Skeletal muscle satellite cell (primary cell): ENCODE data around the gene CNTNAP4.

Source experiments
- H3K27me3 ChIP-seq: 2 replicates; pipeline ENCODE4 v1.7.0; 2013; ENCODE audit warnings: low read length; ENCODE audit not compliant: control insufficient read depth, insufficient read depth
- H3K36me3 ChIP-seq: 2 replicates; pipeline ENCODE4 v1.7.0; 2013; ENCODE audit warnings: mild to moderate bottlenecking, control low read depth, low read length; ENCODE audit not compliant: insufficient read depth
- H3K4me1 ChIP-seq: 2 replicates; pipeline ENCODE4 v1.7.0; 2013; ENCODE audit warnings: low read length; ENCODE audit not compliant: control insufficient read depth, insufficient read depth
- H3K4me2 ChIP-seq: 2 replicates; pipeline ENCODE4 v1.7.0; 2013; ENCODE audit warnings: mild to moderate bottlenecking, low read length
- H3K4me3 ChIP-seq: 2 replicates; pipeline ENCODE4 v1.7.0; 2013; ENCODE audit warnings: low read length
- H3K9ac ChIP-seq: 2 replicates; pipeline ENCODE4 v1.7.0; 2013; ENCODE audit warnings: mild to moderate bottlenecking, low read depth, low read length, moderate library complexity
- H3K9me3 ChIP-seq: replicated peaks from 2 replicates; pipeline ENCODE4 v1.7.0; 2013; ENCODE audit warnings: mild to moderate bottlenecking, control low read depth, low read length

Gene CNTNAP4

DNA sequence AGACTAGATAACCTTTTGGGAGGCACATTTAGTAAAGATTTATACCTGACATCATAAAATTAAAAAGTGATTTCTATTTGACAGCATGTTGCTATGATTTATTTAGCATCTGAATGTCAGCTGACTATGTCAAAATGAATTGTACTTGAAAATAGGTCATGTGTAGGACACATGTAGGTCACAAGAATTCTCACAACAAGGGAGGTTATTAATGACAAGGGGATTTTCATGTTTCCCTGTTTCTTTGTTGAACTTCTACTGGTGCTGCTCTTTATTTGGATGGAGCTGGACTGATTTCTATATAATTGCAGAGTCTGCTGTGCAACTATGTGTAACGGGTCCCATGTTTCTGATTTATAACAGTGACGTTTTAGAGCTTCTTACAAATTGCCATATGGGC, 144.4 kb downstream of the CNTNAP4 start:
- H3K27me3 ChIP-seq = no peaks in the 10 kb centered on the region
- no peak overlapping the region for H3K9ac ChIP-seq
- no peaks in the 10 kb centered on the region for H3K4me1 ChIP-seq
- no peaks in the 10 kb centered on the region for H3K36me3 ChIP-seq
- H3K4me3 ChIP-seq = no peak overlapping the region
- no peak overlapping the region for H3K4me2 ChIP-seq
- no peaks in the 10 kb centered on the region for H3K9me3 ChIP-seq

DNA sequence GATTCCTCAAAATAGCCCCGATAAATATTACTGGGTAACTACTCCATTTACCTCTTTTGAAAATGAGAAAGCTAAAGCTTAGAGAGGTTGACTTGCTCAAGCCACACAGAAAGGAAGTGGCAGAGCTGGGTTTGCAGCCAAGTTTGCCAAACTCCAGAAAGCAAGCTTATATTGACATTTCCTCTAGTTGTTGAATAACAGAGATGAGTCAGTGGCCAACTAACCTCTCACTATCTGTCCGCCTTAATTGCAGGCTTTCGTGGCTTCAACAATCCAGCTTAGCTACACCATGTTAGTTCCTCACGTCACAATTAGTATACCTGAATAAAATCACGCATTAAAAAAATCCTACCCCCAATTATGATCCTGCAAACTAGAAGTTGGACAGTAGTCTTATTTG, 151.7 kb downstream of the CNTNAP4 start:
- H3K4me1 ChIP-seq = no peaks in the 10 kb centered on the region
- no peak overlapping the region for H3K4me2 ChIP-seq
- no peak overlapping the region for H3K4me3 ChIP-seq
- no peaks in the 10 kb centered on the region for H3K36me3 ChIP-seq
- H3K9ac ChIP-seq = no peak overlapping the region
- no peaks in the 10 kb centered on the region for H3K9me3 ChIP-seq
- no peaks in the 10 kb centered on the region for H3K27me3 ChIP-seq

DNA sequence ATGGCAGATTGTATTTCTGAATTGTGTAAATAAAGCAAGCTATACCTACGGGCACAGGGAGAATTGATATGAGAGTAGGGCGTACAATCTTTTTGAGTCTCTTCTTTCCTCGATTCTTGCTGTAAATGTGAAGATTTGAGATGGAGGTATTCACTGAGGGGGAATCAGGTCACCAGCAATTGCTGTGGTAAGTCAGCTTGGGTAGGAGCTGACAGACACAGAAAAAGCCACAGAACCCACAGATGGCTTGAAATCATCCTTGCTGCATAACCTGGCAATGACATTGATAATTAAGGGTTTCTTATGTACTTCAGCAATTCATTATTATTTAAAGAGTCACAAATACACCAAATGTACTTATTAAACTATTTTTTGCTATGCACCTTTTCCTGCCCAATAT, 164.2 kb downstream of the CNTNAP4 start:
- Histone ChIP-seq H3K4me2 (no peak overlapping the region), H3K27me3 (no peaks in the 10 kb centered on the region), H3K9ac (no peak overlapping the region), H3K4me3 (no peak overlapping the region), H3K9me3 (no peaks in the 10 kb centered on the region), H3K36me3 (no peaks in the 10 kb centered on the region), H3K4me1 (no peaks in the 10 kb centered on the region)

DNA sequence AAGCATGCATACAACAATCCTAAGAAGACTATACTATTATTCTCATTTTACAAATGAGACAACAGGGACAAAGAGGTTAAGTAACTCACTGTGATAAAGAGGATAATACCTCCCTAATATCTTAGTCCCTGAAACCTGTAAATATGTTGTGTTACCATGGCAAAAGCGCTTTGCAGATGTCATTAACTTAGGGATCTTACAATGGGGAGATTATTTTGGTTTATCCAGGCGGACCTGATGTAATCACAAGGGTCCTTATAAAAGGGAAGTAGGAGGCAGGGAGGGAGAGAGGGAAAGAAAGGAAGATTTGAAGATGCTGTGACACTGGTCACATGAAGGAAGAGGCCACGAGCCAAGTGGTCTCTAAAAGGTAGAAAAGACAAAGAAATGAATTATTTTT, 164.7 kb downstream of the CNTNAP4 start:
- Histone ChIP-seq H3K9ac (no peak overlapping the region), H3K4me1 (no peaks in the 10 kb centered on the region), H3K4me2 (no peak overlapping the region), H3K4me3 (no peak overlapping the region), H3K9me3 (no peaks in the 10 kb centered on the region), H3K36me3 (no peaks in the 10 kb centered on the region), H3K27me3 (no peaks in the 10 kb centered on the region)

DNA sequence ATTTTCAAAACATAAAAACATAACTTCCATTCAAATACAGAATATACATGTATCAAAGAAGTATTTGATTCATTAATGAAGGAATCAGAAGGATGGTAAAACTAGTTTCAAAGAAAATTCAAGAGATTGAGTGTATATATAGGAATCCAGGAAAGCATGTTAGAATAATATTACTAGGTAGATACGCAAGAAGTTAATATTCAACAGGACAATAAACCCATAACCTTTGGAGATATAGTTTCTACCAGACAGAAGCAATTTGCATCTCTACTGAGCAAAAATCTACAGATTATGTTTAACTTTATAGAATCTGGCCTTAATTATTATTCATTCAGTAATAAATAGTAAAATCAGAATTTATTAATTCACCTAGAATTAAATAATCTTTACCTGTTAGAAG, 166.8 kb downstream of the CNTNAP4 start:
- no peaks in the 10 kb centered on the region for H3K27me3 ChIP-seq
- no peaks in the 10 kb centered on the region for H3K9me3 ChIP-seq
- no peaks in the 10 kb centered on the region for H3K36me3 ChIP-seq
- H3K4me3 ChIP-seq = no peak overlapping the region
- H3K9ac ChIP-seq = no peak overlapping the region
- H3K4me1 ChIP-seq = no peaks in the 10 kb centered on the region
- no peak overlapping the region for H3K4me2 ChIP-seq

DNA sequence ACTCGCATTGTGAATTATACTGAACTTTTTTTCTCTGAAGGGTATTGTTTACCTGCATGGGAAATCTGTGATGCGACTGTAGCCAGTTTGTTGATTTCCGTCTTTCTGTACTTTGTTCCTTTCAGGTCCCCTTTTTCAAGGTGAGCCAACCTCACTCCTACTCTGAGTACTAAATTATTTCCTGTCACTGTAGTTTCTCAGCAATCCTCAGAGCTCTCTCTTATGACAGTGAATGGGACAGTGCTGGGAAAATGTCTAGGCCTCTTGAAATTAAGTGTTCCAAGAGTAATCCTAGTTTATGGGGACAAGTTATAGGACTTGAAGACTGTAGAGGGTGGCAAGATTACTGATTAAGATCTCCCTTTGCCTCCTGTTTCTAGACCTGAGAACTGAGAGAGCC, 167.6 kb downstream of the CNTNAP4 start:
- Histone ChIP-seq H3K9ac (no peak overlapping the region), H3K27me3 (no peaks in the 10 kb centered on the region), H3K4me1 (no peaks in the 10 kb centered on the region), H3K9me3 (no peaks in the 10 kb centered on the region), H3K36me3 (no peaks in the 10 kb centered on the region), H3K4me2 (no peak overlapping the region), H3K4me3 (no peak overlapping the region)

DNA sequence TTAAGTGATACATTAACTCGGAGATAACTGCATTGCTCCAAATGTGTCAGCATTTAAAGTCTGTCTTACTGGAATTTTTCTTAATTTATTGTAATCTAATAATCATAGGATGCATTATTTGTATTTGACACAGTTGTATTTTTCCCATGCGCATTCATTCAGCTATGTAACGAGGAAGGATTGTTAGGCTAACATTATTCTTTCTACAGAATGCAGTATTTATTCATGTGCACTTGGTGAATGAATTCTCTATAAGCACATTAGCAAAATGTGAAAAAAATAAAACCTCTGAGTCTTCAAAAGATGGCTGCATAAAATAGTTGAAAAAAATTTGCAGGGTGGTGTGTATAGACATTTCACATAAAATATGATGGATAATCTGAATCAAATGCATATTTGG, 168.6 kb downstream of the CNTNAP4 start:
- Histone ChIP-seq H3K9ac (no peak overlapping the region), H3K4me1 (no peaks in the 10 kb centered on the region), H3K4me3 (no peak overlapping the region), H3K36me3 (no peaks in the 10 kb centered on the region), H3K9me3 (no peaks in the 10 kb centered on the region), H3K27me3 (no peaks in the 10 kb centered on the region), H3K4me2 (no peak overlapping the region)

DNA sequence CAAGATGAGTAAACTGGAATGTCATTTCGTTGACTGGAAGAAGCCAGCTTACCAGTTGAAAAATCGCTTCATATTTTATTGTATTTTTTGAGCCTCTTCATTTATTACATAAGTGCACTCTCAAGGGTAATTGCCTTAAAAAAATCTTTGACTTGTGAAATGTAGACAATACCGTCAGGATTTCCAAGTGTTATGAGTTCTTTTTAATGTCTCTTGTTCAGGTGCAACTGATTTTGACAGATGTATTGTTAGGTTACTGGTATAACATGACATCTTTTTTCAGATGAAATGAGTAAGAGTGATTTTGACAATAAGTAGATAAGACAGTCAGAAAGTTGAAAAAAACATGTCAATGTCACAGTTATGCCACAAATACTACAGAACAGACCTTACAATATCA, 169.1 kb downstream of the CNTNAP4 start:
- no peaks in the 10 kb centered on the region for H3K9me3 ChIP-seq
- no peaks in the 10 kb centered on the region for H3K27me3 ChIP-seq
- H3K4me2 ChIP-seq = no peak overlapping the region
- H3K4me3 ChIP-seq = no peak overlapping the region
- no peak overlapping the region for H3K9ac ChIP-seq
- H3K4me1 ChIP-seq = no peaks in the 10 kb centered on the region
- H3K36me3 ChIP-seq = no peaks in the 10 kb centered on the region

DNA sequence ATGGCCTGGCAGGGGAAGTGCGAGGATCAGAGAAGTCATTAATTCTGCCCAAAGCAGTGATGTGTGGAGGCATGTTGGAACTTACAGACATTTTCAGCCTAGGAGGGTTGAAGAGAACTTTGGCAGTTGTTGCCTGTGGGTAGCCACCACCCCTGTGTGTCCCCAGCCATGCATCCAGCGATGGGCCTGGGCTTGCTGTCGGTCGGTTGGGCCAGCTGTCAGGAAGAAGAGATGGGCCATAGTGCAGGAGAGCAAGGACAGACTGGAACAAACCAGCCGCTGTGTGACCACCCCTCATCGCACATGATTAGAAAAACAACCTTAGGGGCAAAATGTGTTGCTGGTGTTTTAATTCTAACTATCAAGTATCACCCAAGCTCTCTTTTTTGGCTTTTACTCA, 173.7 kb downstream of the CNTNAP4 start:
- Histone ChIP-seq H3K36me3 (no peaks in the 10 kb centered on the region), H3K9ac (no peak overlapping the region), H3K27me3 (no peaks in the 10 kb centered on the region), H3K4me3 (no peak overlapping the region), H3K4me2 (no peak overlapping the region), H3K4me1 (no peaks in the 10 kb centered on the region), H3K9me3 (peaks cover 3% of the 10 kb centered on the region)

DNA sequence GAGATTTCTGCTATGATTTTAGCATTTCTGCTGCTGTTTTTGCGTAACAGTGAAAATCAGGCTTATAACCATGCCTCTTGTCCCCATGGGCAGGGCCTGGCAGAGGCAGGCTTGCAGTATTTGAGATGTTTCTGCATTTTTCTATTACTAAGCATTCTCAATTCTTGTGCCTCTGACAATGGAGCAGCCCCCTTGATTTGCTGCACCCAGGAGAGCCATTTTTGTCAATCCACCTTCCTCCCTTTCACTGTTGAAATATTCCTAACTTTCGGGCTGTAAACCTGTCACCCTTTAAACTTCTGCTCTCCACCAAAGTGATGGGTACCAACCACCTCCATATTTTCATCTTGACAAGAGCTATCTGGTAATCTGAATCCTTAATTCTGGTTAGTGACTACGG, 178.1 kb downstream of the CNTNAP4 start:
- Histone ChIP-seq H3K36me3 (no peaks in the 10 kb centered on the region), H3K4me3 (no peak overlapping the region), H3K9ac (no peak overlapping the region)

DNA sequence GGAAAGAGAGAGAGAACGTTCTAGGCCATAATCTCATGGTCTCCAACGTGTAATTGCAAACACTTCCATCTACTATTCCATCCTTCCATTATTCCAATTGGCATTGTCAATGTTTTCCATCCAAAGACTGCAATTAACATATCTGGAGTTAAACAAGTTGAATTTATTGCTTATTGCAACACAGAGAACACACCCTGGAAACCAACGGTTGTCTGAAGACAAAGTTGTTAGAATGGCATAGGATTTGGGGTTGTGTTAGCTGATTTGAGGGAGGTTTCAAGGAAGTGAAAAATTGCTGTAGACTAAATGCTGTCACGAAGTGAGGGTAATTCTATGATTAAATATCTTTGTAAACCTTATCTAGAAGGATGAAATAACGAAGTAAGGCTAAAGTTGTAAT, 178.8 kb downstream of the CNTNAP4 start:
- Histone ChIP-seq H3K4me1 (no peaks in the 10 kb centered on the region), H3K4me3 (no peak overlapping the region), H3K9me3 (peaks cover 3% of the 10 kb centered on the region), H3K9ac (no peak overlapping the region), H3K4me2 (no peak overlapping the region), H3K27me3 (no peaks in the 10 kb centered on the region), H3K36me3 (no peaks in the 10 kb centered on the region)

More for the DNA sequence above, 178.1 kb downstream of the CNTNAP4 start:
- no peak overlapping the region for H3K4me2 ChIP-seq
- H3K9me3 ChIP-seq = peaks cover 3% of the 10 kb centered on the region
- H3K4me1 ChIP-seq = no peaks in the 10 kb centered on the region
- H3K27me3 ChIP-seq = no peaks in the 10 kb centered on the region

DNA sequence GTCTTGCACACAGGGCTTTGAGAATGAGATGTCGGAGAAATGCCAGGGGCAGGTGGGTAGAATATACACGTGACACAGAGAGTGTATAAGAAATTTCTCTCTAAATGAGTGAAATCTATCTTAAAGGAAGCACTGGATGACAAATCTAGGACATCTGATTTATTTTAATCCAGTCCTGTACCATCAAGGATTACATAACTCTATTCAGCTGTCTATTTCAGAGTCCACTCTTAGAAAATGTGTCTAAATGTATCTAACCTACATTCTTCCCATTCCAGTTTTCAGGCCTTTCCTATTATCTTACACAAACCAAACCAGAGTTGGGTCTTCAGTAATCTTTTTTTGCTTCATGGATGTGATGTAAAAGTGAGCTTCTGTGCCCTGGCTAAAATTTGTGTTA, 181.9 kb downstream of the CNTNAP4 start:
- Histone ChIP-seq H3K4me2 (no peak overlapping the region), H3K4me1 (no peaks in the 10 kb centered on the region), H3K27me3 (no peaks in the 10 kb centered on the region), H3K36me3 (no peaks in the 10 kb centered on the region), H3K4me3 (no peak overlapping the region), H3K9ac (no peak overlapping the region), H3K9me3 (no peaks in the 10 kb centered on the region)
